ENCODE data around the gene FITM1. TPM values are rescaled to one million over a fixed set of nuclear protein-coding genes. Genes with fewer than 3 reads are reported as not detected.
A peak's percentile ranks its signal among the peaks of the same experiment; 100 is the strongest.

FITM1 gene
- total RNA-seq, 1 donor from 2014 or later: 0.76 TPM

- DNase-seq (ENCODE audit: low spot score): no peak
- no peak for ATAC-seq
- intact Hi-C loops (cut with DNase I): no loop called here
These were observed 19.0 kb downstream of the FITM1 start for GRCh38 chr14:24149302-24149969.

GRCh38 chr14:24150061-24150460 lies 19.6 kb downstream of the FITM1 start:
- intact Hi-C loops (cut with DNase I): no loop called here
- DNase-seq (ENCODE audit: low spot score): no peak
- no peak for ATAC-seq

DNA sequence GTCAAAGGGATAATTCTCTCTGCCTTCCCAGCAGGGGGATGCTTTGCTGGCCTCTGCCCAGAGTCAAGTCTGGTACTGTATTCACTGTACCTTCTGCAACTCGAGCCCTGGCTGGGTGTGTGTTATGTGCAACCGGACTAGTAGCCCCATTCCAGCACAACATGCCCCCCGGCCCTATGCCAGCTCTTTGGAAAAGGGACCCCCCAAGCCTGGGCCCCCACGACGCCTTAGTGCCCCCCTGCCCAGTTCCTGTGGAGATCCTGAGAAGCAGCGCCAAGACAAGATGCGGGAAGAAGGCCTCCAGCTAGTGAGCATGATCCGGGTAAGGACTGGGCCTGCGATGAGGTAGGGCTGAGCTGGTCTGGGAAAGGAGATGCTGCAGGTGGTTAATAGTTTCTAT lies 20.1 kb downstream of the FITM1 start:
- intact Hi-C loops (cut with DNase I): no loop called here
- no peak for DNase-seq (ENCODE audit: low spot score)
- ATAC-seq: no peak

- no peak for ATAC-seq
- intact Hi-C loops (cut with DNase I): no loop called here
- no peak for DNase-seq (ENCODE audit: low spot score)
These were observed 20.5 kb downstream of the FITM1 start for GRCh38 chr14:24150993-24151392.

GRCh38 chr14:24151404-24152080 lies 21.1 kb downstream of the FITM1 start:
- no peak for ATAC-seq
- no peak for DNase-seq (ENCODE audit: low spot score)
- intact Hi-C loops (cut with DNase I): no loop called here

- ATAC-seq (no peak), DNase-seq (ENCODE audit: low spot score) (no peak)
- intact Hi-C loops (cut with DNase I): no loop called here
These were observed 24.6 kb downstream of the FITM1 start for GRCh38 chr14:24155100-24155499.

DNA sequence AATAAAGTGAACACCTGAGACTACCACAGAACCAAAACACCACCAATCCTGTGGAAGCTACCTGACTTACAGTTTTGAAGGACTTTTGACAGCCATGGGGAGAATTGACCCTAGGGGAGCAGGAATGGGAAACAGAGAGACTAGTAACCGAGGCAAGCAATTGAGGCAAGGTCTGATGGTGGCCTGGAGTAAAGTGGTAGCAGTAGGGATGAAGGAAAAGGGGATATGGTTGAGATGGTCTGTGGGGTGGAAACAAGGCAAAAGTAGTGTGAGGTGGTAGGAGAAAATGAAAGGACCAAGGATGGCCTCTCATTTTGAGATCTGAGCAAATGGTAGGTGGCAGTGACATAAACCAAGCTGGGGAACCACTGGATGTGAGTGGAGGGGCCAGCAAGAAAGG lies 26.4 kb downstream of the FITM1 start:
- DNase-seq (ENCODE audit: low spot score): no peak
- no peak for ATAC-seq
- intact Hi-C loops (cut with DNase I): no loop called here

- intact Hi-C loops (cut with DNase I): no loop called here
- no peak for ATAC-seq
- DNase-seq (ENCODE audit: low spot score): no peak
These were observed 26.9 kb downstream of the FITM1 start for GRCh38 chr14:24157331-24157730.

DNA sequence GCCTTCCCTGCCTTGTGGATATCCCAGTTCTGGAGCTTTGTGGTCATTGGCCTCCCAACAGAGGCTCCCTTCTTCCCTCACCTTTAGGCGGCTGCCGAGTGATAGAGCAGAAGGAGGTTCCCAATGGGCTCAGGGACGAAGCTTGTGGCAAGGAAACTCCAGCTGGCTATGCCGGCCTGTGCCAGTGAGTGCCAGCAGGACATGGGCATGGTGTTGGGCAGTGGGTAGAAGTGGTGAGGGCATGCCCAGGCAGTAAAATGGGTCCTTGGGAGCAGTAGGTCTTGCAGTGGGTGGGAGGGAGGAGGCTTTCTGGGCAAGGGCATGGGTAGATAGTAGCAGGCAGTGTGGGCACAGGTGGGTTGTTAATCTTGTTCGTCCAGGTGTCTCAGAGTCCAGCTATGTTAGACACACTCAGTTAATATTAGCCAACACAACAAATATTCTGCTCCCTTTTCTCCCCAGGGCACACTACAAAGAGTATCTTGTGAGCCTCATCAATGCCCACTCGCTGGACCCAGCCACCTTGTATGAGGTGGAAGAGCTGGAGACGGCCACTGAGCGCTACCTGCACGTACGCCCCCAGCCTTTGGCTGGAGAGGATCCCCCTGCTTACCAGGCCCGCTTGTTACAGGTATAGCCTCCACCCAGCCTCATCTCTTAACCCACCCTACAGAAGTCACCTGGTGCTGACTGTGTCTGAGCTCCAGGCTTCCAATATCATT lies 29.5 kb downstream of the FITM1 start:
- ATAC-seq (no peak), DNase-seq (ENCODE audit: low spot score) (no peak)
- intact Hi-C loops (cut with DNase I): no loop called here

- ATAC-seq (peak; percentile 23), DNase-seq (ENCODE audit: low spot score) (no peak)
- intact Hi-C loops (cut with DNase I): no loop called here
These were observed 30.0 kb downstream of the FITM1 start for GRCh38 chr14:24160499-24160849.

DNA sequence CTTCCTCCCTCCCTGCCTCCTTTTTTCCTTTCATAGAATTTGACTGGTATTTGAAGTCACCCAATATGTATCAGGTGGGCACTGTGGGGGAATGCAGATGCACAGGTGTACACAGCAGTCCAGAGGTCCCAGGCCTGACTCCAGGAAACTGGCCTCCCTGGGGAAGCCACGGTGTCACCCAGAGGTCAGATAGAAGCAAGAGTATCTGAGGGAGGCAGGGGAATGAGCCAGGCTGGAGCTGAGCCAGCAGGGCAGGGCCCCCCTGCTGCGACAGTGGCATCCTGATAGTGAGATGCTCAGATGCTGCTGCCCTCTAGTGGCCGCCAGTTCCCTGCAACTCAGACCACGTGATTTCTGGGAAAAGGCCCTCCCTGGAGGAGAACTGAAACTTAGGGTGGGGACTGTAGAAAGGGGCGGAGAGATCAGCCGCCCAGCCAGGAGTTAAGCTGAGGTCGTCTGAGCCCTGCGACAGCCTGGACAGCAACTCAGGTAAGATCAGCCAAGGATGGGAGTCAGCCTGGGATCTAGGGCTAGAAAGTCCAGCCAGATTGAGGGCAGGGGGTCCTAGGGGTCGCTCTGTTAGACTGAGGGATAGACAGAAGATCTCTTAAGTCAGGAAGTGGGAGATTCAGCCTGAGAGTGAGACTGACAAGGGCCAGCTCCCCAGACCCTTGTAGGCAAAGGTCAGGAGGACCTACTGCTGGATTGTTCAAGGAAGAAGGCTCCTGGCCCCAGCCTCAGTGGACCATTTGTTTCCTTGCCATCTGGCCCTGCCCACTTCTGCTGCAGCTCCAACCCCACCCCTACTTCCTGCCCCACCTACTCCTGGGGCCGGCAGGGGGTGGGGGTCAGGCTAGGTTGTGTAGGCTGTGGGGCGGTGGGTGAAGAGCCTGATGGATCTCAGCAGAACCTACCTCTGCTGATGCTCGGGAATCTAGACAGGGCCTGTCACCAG lies 30.7 kb downstream of the FITM1 start, which contains the start of gene IRF9:
Gene IRF9, plus strand, starts transcription at position 416 of the 955 bp plus-strand sequence. CDS start 880 bp downstream, outside the sequence.
- ATAC-seq: peak; percentile 97
- intact Hi-C loops (cut with DNase I): no loop called here
- DNase-seq (ENCODE audit: low spot score): peak; percentile 98

DNA sequence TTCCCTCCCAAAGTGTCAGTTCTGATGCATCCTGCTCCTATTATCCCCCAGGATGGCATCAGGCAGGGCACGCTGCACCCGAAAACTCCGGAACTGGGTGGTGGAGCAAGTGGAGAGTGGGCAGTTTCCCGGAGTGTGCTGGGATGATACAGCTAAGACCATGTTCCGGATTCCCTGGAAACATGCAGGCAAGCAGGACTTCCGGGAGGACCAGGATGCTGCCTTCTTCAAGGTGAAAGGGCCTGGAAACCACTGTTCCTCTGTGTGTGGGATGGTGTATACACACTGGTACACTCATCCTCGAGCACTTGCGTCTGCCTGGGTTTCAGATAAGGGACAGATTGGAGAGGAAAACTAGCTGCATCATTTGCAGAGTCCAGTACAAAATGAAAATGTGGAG lies 31.6 kb downstream of the FITM1 start:
- no peak for DNase-seq (ENCODE audit: low spot score)
- intact Hi-C loops (cut with DNase I): no loop called here
- peak; percentile 1 for ATAC-seq

- intact Hi-C loops (cut with DNase I): no loop called here
- DNase-seq (ENCODE audit: low spot score) (no peak), ATAC-seq (no peak)
These were observed 34.1 kb downstream of the FITM1 start for GRCh38 chr14:24164518-24164991.

DNA sequence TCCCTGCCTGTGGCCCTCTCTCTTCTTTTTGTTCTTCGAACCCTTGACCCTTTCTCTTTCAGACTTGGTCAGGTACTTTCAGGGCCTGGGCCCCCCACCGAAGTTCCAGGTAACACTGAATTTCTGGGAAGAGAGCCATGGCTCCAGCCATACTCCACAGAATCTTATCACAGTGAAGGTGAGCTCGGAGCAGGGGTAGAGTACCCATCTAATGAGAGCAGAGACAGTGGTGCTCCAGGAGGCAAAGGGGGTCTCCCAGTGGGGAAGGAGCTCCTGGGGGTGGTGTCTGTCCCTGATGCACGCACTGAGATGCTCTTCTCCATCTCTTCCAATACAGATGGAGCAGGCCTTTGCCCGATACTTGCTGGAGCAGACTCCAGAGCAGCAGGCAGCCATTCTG lies 35.3 kb downstream of the FITM1 start:
- DNase-seq (ENCODE audit: low spot score) (no peak), ATAC-seq (no peak)
- intact Hi-C loops (cut with DNase I): no loop called here

- no peak for ATAC-seq
- intact Hi-C loops (cut with DNase I): no loop called here
- no peak for DNase-seq (ENCODE audit: low spot score)
These were observed 37.1 kb downstream of the FITM1 start for GRCh38 chr14:24167469-24168114.

GRCh38 chr14:24171422-24172260 lies 41.2 kb downstream of the FITM1 start, which contains the start of gene REC8:
Gene REC8, plus strand, starts transcription at chr14:24172080. Its CDS starts 473 bp downstream, at chr14:24172553.
- DNase-seq (ENCODE audit: low spot score) (peak; percentile 89), ATAC-seq (peak; percentile 95)
- intact Hi-C loops (cut with DNase I): no loop called here

GRCh38 chr14:24172261-24172860 lies 41.9 kb downstream of the FITM1 start:
- DNase-seq (ENCODE audit: low spot score) (no peak), ATAC-seq (peak; percentile 6)
- intact Hi-C loops (cut with DNase I): no loop called here
